CD4-positive, alpha-beta memory T cell (primary cell): Measurements from ENCODE around the gene CSRNP3. TPM values are rescaled to one million over a fixed set of nuclear protein-coding genes. Genes with fewer than 3 reads are reported as not detected.

Source experiments
- CTCF ChIA-PET: fragments of 350-600 bp; sonication (Branson Sonifier 250); formaldehyde crosslinking; loops from one replicate; lab custom pipeline; 2021; ENCODE audit warnings: inconsistent platforms; ENCODE audit not compliant: partially characterized antibody; lab: Charles Lee
- POLR2A ChIA-PET: fragments of 350-600 bp; sonication (Branson Sonifier 250); formaldehyde crosslinking; loops from one replicate; lab custom pipeline; 2021; ENCODE audit not compliant: partially characterized antibody; lab: Charles Lee
- DNase-seq, 5 donors: peaks; one replicate each; pipeline versions ENCODE4 v3.0.0 to v3.0.0-alpha.2; 2020 to 2022; ENCODE audit warnings: mixed read lengths in 1 of 5
- H3K27ac ChIP-seq: one replicate; pipeline ENCODE4 v1.7.0; 2013; ENCODE audit warnings: low read depth, low read length
- H3K27me3 ChIP-seq: 2 replicates; pipeline ENCODE4 v1.7.0; 2013; ENCODE audit warnings: mild to moderate bottlenecking, low read length, moderate library complexity; ENCODE audit not compliant: insufficient read depth
- H3K36me3 ChIP-seq: 2 replicates; pipeline ENCODE4 v1.7.0; 2013; ENCODE audit warnings: mild to moderate bottlenecking, low read length, moderate library complexity; ENCODE audit not compliant: insufficient read depth
- H3K4me1 ChIP-seq: 2 replicates; pipeline ENCODE4 v1.7.0; 2013; ENCODE audit warnings: mild to moderate bottlenecking, low read length, moderate library complexity; ENCODE audit not compliant: insufficient read depth
- H3K4me3 ChIP-seq, 2 donors: one replicate each; pipeline ENCODE4 v1.7.0; 2013; ENCODE audit warnings: low read length in 2 of 2, mild to moderate bottlenecking in 1 of 2
- H3K9me3 ChIP-seq, 2 donors: one replicate each; pipeline ENCODE4 v1.7.0; 2013; ENCODE audit warnings: low read length in 2 of 2, control low read depth in 1 of 2; ENCODE audit not compliant: control insufficient read depth in 1 of 2
- H3K27ac Mint-ChIP-seq, 7 donors: one replicate each; pipeline ENCODE4 v1.8.0; 2020 to 2021; ENCODE audit warnings: mixed read lengths in 7 of 7, mild to moderate bottlenecking in 6 of 7, inconsistent platforms in 3 of 7, moderate library complexity in 3 of 7
- H3K27me3 Mint-ChIP-seq, 2 donors: one replicate each; pipeline ENCODE4 v1.8.0; 2020 to 2021; ENCODE audit warnings: mixed read lengths in 2 of 2
- H3K36me3 Mint-ChIP-seq, 2 donors: one replicate each; pipeline ENCODE4 v1.8.0; 2020 to 2021; ENCODE audit warnings: mixed read lengths in 2 of 2, inconsistent platforms in 1 of 2, mild to moderate bottlenecking in 1 of 2
- H3K4me1 Mint-ChIP-seq, 4 donors: one replicate each; pipeline ENCODE4 v1.8.0; 2020 to 2021; ENCODE audit warnings: mixed read lengths in 4 of 4, mild to moderate bottlenecking in 1 of 4
- H3K4me3 Mint-ChIP-seq, 8 donors: one replicate each; pipeline ENCODE4 v1.8.0; 2020 to 2021; ENCODE audit warnings: mixed read lengths in 8 of 8, mild to moderate bottlenecking in 7 of 8, moderate library complexity in 6 of 8, inconsistent platforms in 3 of 8
- H3K9me3 Mint-ChIP-seq, 8 donors: one replicate each; pipeline ENCODE4 v1.8.0; 2020 to 2021; ENCODE audit warnings: mixed read lengths in 8 of 8, mild to moderate bottlenecking in 5 of 8, inconsistent platforms in 3 of 8, moderate library complexity in 1 of 8
- intact Hi-C: fragments of 100-400 bp; cut with micrococcal nuclease; formaldehyde crosslinking; loops from one replicate; pipeline ENCODE4 v1.15.1; 2023
- polyA plus RNA-seq, 2 donors: library from polyadenylated mRNA; unstranded; fragments of 300-500 nt; fragmentation: Illumina TruSeq; gene quantifications; one replicate each; pipeline ENCODE4 v1.2.3, GENCODE V29; 2021
- total RNA-seq, 2 experiments: library from RNA; stranded (reverse); gene quantifications; one replicate each; pipeline ENCODE4 v1.2.3, GENCODE V29; 2021

The CSRNP3 gene
- total and polyA plus RNA-seq, 4 experiments from 2014 or later, result not detected

- no peaks in the 10 kb centered on the region for H3K36me3 Mint-ChIP-seq
- H3K27ac Mint-ChIP-seq, result no peak overlapping the region
- no peak overlapping the region for H3K27ac ChIP-seq
- no peaks in the 10 kb centered on the region for H3K4me1 ChIP-seq
- H3K9me3 ChIP-seq, result no peaks in the 10 kb centered on the region
- H3K36me3 ChIP-seq, result no peaks in the 10 kb centered on the region
- H3K27me3 ChIP-seq, result no peaks in the 10 kb centered on the region
- ChIA-PET CTCF (interaction anchor here (0.6 kb wide), 1 partner anchor 1141 kb away, joined by 3 read pairs; no protein-coding TSS in a partner anchor), POLR2A (no interaction called here)
- no peaks in the 10 kb centered on the region for H3K4me1 Mint-ChIP-seq
- H3K4me3 ChIP-seq, result no peak overlapping the region
- H3K9me3 Mint-ChIP-seq, result no peaks in the 10 kb centered on the region
- no peak for DNase-seq
- peaks cover 1 to 2% of the 10 kb centered on the region in 2 donors for H3K27me3 Mint-ChIP-seq
- intact Hi-C loops, result no loop called here
- H3K4me3 Mint-ChIP-seq, result no peak overlapping the region
These were observed 28.3 kb downstream of the CSRNP3 start for GRCh38 chr2:165497659-165498317.

- ChIA-PET POLR2A (no interaction called here), CTCF (no interaction called here)
- Histone ChIP-seq H3K4me3 (no peak overlapping the region), H3K27me3 (no peaks in the 10 kb centered on the region), H3K27ac (no peak overlapping the region), H3K36me3 (no peaks in the 10 kb centered on the region), H3K4me1 (no peaks in the 10 kb centered on the region), H3K9me3 (no peaks in the 10 kb centered on the region)
- intact Hi-C loops, result no loop called here
- H3K4me1 Mint-ChIP-seq, result no peaks in the 10 kb centered on the region
- peaks cover 1 to 2% of the 10 kb centered on the region in 2 donors for H3K27me3 Mint-ChIP-seq
- no peak overlapping the region for H3K27ac Mint-ChIP-seq
- no peak overlapping the region for H3K4me3 Mint-ChIP-seq
- H3K9me3 Mint-ChIP-seq, result no peaks in the 10 kb centered on the region
- no peaks in the 10 kb centered on the region for H3K36me3 Mint-ChIP-seq
- DNase-seq, result no peak
These were observed 29.6 kb downstream of the CSRNP3 start for GRCh38 chr2:165499131-165499530.

- no peaks in the 10 kb centered on the region for H3K9me3 ChIP-seq
- intact Hi-C loops, result no loop called here
- ChIA-PET CTCF (no interaction called here), POLR2A (no interaction called here)
- Mint-ChIP-seq H3K27me3 (peaks cover 1 to 2% of the 10 kb centered on the region in 2 donors), H3K4me1 (no peaks in the 10 kb centered on the region), H3K4me3 (no peak overlapping the region), H3K27ac (no peak overlapping the region), H3K36me3 (no peaks in the 10 kb centered on the region), H3K9me3 (no peaks in the 10 kb centered on the region)
- H3K4me1 ChIP-seq, result no peaks in the 10 kb centered on the region
- no peak overlapping the region for H3K27ac ChIP-seq
- H3K27me3 ChIP-seq, result no peaks in the 10 kb centered on the region
- DNase-seq, result no peak
- H3K4me3 ChIP-seq, result no peak overlapping the region
- H3K36me3 ChIP-seq, result no peaks in the 10 kb centered on the region
These were observed 30.5 kb downstream of the CSRNP3 start for GRCh38 chr2:165500001-165500400.

DNA sequence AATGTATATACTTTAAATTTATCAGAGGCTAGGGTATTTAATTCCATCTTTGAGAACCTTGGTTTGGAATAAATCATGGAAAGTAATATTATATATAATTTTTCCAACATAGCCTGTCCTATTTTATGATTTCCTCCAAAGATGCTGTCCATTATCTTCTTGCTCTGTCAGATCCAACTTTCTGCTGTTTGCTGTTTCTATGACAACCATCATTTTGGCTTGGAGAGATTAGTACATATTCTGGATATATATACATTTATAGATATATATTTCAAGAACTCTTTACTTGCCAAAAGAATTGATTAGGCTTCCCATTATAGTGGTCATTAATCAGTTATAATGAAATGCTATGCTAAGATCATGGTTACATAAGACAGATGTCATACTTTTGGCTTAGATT lies 31.3 kb downstream of the CSRNP3 start:
- H3K36me3 Mint-ChIP-seq, result no peaks in the 10 kb centered on the region
- H3K4me1 ChIP-seq, result no peaks in the 10 kb centered on the region
- H3K4me1 Mint-ChIP-seq, result no peaks in the 10 kb centered on the region
- H3K27me3 Mint-ChIP-seq, result peaks cover 1 to 2% of the 10 kb centered on the region in 2 donors
- intact Hi-C loops, result no loop called here
- H3K9me3 Mint-ChIP-seq, result no peaks in the 10 kb centered on the region
- no peak overlapping the region for H3K4me3 Mint-ChIP-seq
- H3K27ac ChIP-seq, result no peak overlapping the region
- no peak overlapping the region for H3K4me3 ChIP-seq
- H3K9me3 ChIP-seq, result no peaks in the 10 kb centered on the region
- H3K36me3 ChIP-seq, result no peaks in the 10 kb centered on the region
- no peak overlapping the region for H3K27ac Mint-ChIP-seq
- ChIA-PET CTCF (no interaction called here), POLR2A (no interaction called here)
- DNase-seq, result no peak
- no peaks in the 10 kb centered on the region for H3K27me3 ChIP-seq

DNA sequence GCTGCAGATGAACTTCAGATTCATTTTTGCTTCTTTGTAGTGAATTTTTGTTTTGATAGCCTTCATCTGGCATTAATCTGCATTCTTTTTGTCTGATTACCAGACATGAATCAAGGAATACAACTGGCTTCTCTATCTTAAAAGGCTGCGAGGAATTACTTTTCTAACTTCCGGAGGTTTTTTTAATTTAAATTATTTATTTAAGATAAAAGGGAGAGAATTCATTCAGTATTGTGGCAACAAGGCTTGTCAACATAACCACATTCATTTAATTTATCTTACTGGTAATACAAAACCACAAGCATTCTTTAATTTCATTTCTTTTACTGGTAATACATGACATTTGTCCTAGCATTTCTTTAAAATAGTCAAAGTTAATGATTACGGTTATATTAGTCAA lies 36.0 kb downstream of the CSRNP3 start:
- H3K36me3 ChIP-seq, result no peaks in the 10 kb centered on the region
- Mint-ChIP-seq H3K27ac (no peak overlapping the region), H3K4me3 (no peak overlapping the region), H3K9me3 (no peaks in the 10 kb centered on the region), H3K4me1 (no peaks in the 10 kb centered on the region), H3K36me3 (no peaks in the 10 kb centered on the region), H3K27me3 (peaks cover 0 to 3% of the 10 kb centered on the region in 2 donors)
- no peaks in the 10 kb centered on the region for H3K9me3 ChIP-seq
- intact Hi-C loops, result no loop called here
- H3K4me3 ChIP-seq, result no peak overlapping the region
- POLR2A ChIA-PET, result no interaction called here
- H3K27me3 ChIP-seq, result no peaks in the 10 kb centered on the region
- H3K4me1 ChIP-seq, result no peaks in the 10 kb centered on the region
- CTCF ChIA-PET, result no interaction called here
- DNase-seq, result no peak
- H3K27ac ChIP-seq, result no peak overlapping the region

- DNase-seq, result no peak
- Histone ChIP-seq H3K27me3 (no peaks in the 10 kb centered on the region), H3K27ac (no peak overlapping the region), H3K4me1 (no peaks in the 10 kb centered on the region), H3K36me3 (no peaks in the 10 kb centered on the region), H3K4me3 (no peak overlapping the region), H3K9me3 (no peaks in the 10 kb centered on the region)
- CTCF ChIA-PET, result no interaction called here
- Mint-ChIP-seq H3K27ac (no peak overlapping the region), H3K9me3 (no peaks in the 10 kb centered on the region), H3K4me3 (no peak overlapping the region), H3K36me3 (no peaks in the 10 kb centered on the region), H3K4me1 (no peaks in the 10 kb centered on the region), H3K27me3 (peaks cover 0 to 1% of the 10 kb centered on the region in 2 donors)
- intact Hi-C loops, result no loop called here
- POLR2A ChIA-PET, result no interaction called here
These were observed 39.4 kb downstream of the CSRNP3 start for GRCh38 chr2:165508927-165509326.

GRCh38 chr2:165513479-165513878 lies 44.0 kb downstream of the CSRNP3 start:
- Histone ChIP-seq H3K4me3 (no peak overlapping the region), H3K27ac (no peak overlapping the region), H3K4me1 (no peaks in the 10 kb centered on the region), H3K27me3 (no peaks in the 10 kb centered on the region), H3K9me3 (no peaks in the 10 kb centered on the region), H3K36me3 (no peaks in the 10 kb centered on the region)
- intact Hi-C loops, result no loop called here
- ChIA-PET CTCF (no interaction called here), POLR2A (no interaction called here)
- no peaks in the 10 kb centered on the region for H3K4me1 Mint-ChIP-seq
- no peak overlapping the region for H3K27ac Mint-ChIP-seq
- peaks cover 0 to 1% of the 10 kb centered on the region in 2 donors for H3K27me3 Mint-ChIP-seq
- H3K9me3 Mint-ChIP-seq, result no peaks in the 10 kb centered on the region
- H3K4me3 Mint-ChIP-seq, result no peak overlapping the region
- no peaks in the 10 kb centered on the region for H3K36me3 Mint-ChIP-seq
- no peak for DNase-seq
